HEK293 (cell line): ENCODE results near the gene S100A14.

Source experiments
- ELK4 ChIP-seq: IDR thresholded peaks from 2 replicates; pipeline ENCODE4 v1.6.1; 2011; ENCODE audit warnings: mild to moderate bottlenecking, low read depth, low read length, borderline replicate concordance
- GLI4 ChIP-seq: fragments of 450-650 bp; formaldehyde crosslinking; IDR thresholded peaks from 2 replicates; pipeline ENCODE4 v1.5.1; 2016; ENCODE audit warnings: missing biosample characterization, missing genetic modification characterization
- HOXC10 ChIP-seq: sonication (generic); formaldehyde crosslinking; IDR thresholded peaks from 2 replicates; pipeline ENCODE4 v1.8.1; 2023; ENCODE audit warnings: mild to moderate bottlenecking, missing genetic modification reagents
- KLF16 ChIP-seq: fragments of 450-650 bp; formaldehyde crosslinking; IDR thresholded peaks from 2 replicates; pipeline ENCODE4 v1.5.1; 2017; ENCODE audit warnings: missing biosample characterization, missing genetic modification characterization
- MZF1 ChIP-seq: fragments of 450-650 bp; formaldehyde crosslinking; IDR thresholded peaks from 2 replicates; pipeline ENCODE4 v1.5.1; 2017; ENCODE audit warnings: missing biosample characterization, missing genetic modification characterization, borderline replicate concordance
- SETDB1 ChIP-seq: IDR thresholded peaks from one replicate; pipeline ENCODE4 v1.6.1; 2017; ENCODE audit warnings: mild to moderate bottlenecking, low read length, moderate library complexity, mixed read lengths; ENCODE audit not compliant: insufficient read length
- TCF7L2 ChIP-seq: IDR thresholded peaks from 2 replicates; pipeline ENCODE4 v1.6.1; 2011; ENCODE audit warnings: low read depth, mild to moderate bottlenecking, inconsistent platforms, low read length, moderate library complexity, borderline replicate concordance
- WT1 ChIP-seq: fragments of 450-650 bp; formaldehyde crosslinking; IDR thresholded peaks from 2 replicates; pipeline ENCODE4 v1.5.1; 2016; ENCODE audit warnings: missing biosample characterization, missing genetic modification characterization
- ZBTB1 ChIP-seq: fragments of 450-650 bp; formaldehyde crosslinking; IDR thresholded peaks from 2 replicates; pipeline ENCODE4 v1.5.1; 2016; ENCODE audit warnings: missing biosample characterization, missing genetic modification characterization
- ZBTB20 ChIP-seq: fragments of 450-650 bp; formaldehyde crosslinking; IDR thresholded peaks from 2 replicates; pipeline ENCODE4 v1.5.1; 2016; ENCODE audit warnings: missing biosample characterization, missing genetic modification characterization
- ZIC2 ChIP-seq: fragments of 450-650 bp; formaldehyde crosslinking; IDR thresholded peaks from 2 replicates; pipeline ENCODE4 v1.5.1; 2016; ENCODE audit warnings: missing biosample characterization, missing genetic modification characterization
- ZNF114 ChIP-seq: fragments of 450-650 bp; formaldehyde crosslinking; IDR thresholded peaks from 2 replicates; pipeline ENCODE4 v1.5.0; 2017; ENCODE audit warnings: missing biosample characterization, missing genetic modification characterization
- ZNF148 ChIP-seq: fragments of 450-650 bp; formaldehyde crosslinking; IDR thresholded peaks from 2 replicates; pipeline ENCODE4 v1.5.0; 2017; ENCODE audit warnings: missing biosample characterization, missing genetic modification characterization, borderline replicate concordance
- ZNF16 ChIP-seq: fragments of 450-650 bp; formaldehyde crosslinking; IDR thresholded peaks from 2 replicates; pipeline ENCODE4 v1.5.1; 2016; ENCODE audit warnings: low read depth, missing biosample characterization, missing genetic modification characterization
- ZNF23 ChIP-seq: fragments of 450-650 bp; formaldehyde crosslinking; IDR thresholded peaks from 2 replicates; pipeline ENCODE4 v1.5.1; 2016; ENCODE audit warnings: missing biosample characterization, missing genetic modification characterization, borderline replicate concordance
- ZNF394 ChIP-seq: fragments of 450-650 bp; formaldehyde crosslinking; IDR thresholded peaks from 2 replicates; pipeline ENCODE4 v1.5.1; 2016; ENCODE audit warnings: missing biosample characterization, missing genetic modification characterization, mild to moderate bottlenecking, moderate library complexity, borderline replicate concordance
- ZNF473 ChIP-seq: fragments of 450-650 bp; formaldehyde crosslinking; IDR thresholded peaks from 2 replicates; pipeline ENCODE4 v1.5.1; 2017; ENCODE audit warnings: missing biosample characterization, missing genetic modification characterization
- ZNF510 ChIP-seq: fragments of 450-650 bp; formaldehyde crosslinking; IDR thresholded peaks from 2 replicates; pipeline ENCODE4 v1.5.1; 2018; ENCODE audit warnings: mild to moderate bottlenecking, missing genetic modification characterization, missing biosample characterization; ENCODE audit not compliant: insufficient replicate concordance
- ZNF610 ChIP-seq: fragments of 450-650 bp; formaldehyde crosslinking; IDR thresholded peaks from 2 replicates; pipeline ENCODE4 v1.5.1; 2016; ENCODE audit warnings: missing biosample characterization, missing genetic modification characterization, borderline replicate concordance
- ZNF621 ChIP-seq: fragments of 450-650 bp; formaldehyde crosslinking; IDR thresholded peaks from 2 replicates; pipeline ENCODE4 v1.5.1; 2017; ENCODE audit warnings: missing biosample characterization, missing genetic modification characterization
- ZNF624 ChIP-seq: fragments of 450-650 bp; formaldehyde crosslinking; IDR thresholded peaks from 2 replicates; pipeline ENCODE4 v1.5.1; 2017; ENCODE audit warnings: missing biosample characterization, missing genetic modification characterization
- ZNF660 ChIP-seq: fragments of 450-650 bp; IDR thresholded peaks from 2 replicates; pipeline ENCODE4 v1.5.1; 2018; ENCODE audit warnings: missing biosample characterization, mild to moderate bottlenecking, missing genetic modification characterization
- ZNF76 ChIP-seq: fragments of 450-650 bp; formaldehyde crosslinking; IDR thresholded peaks from 2 replicates; pipeline ENCODE4; 2016; ENCODE audit warnings: low read depth, missing biosample characterization, missing genetic modification characterization, borderline replicate concordance
- ZNF768 ChIP-seq: fragments of 450-650 bp; formaldehyde crosslinking; IDR thresholded peaks from 2 replicates; pipeline ENCODE4 v1.5.1; 2018; ENCODE audit warnings: missing biosample characterization, mild to moderate bottlenecking, missing genetic modification characterization
- ZNF791 ChIP-seq: fragments of 450-650 bp; formaldehyde crosslinking; IDR thresholded peaks from 2 replicates; pipeline ENCODE4 v1.5.1; 2016; ENCODE audit warnings: missing biosample characterization, missing genetic modification characterization
- TF ChIP-seq, protein P1 (sequence below): fragments of 450-650 bp; formaldehyde crosslinking; IDR thresholded peaks from 2 replicates; pipeline ENCODE4 v1.5.1; 2016; ENCODE audit warnings: missing biosample characterization, missing genetic modification characterization
- TF ChIP-seq, protein P2 (sequence below): fragments of 450-650 bp; formaldehyde crosslinking; IDR thresholded peaks from 2 replicates; pipeline ENCODE4 v1.5.1; 2016; ENCODE audit warnings: missing biosample characterization, missing genetic modification characterization, low read depth
- TF ChIP-seq, protein P3 (sequence below): fragments of 450-650 bp; formaldehyde crosslinking; IDR thresholded peaks from 2 replicates; pipeline ENCODE4 v1.5.1; 2017; ENCODE audit warnings: missing biosample characterization, missing genetic modification characterization

The S100A14 gene

DNA sequence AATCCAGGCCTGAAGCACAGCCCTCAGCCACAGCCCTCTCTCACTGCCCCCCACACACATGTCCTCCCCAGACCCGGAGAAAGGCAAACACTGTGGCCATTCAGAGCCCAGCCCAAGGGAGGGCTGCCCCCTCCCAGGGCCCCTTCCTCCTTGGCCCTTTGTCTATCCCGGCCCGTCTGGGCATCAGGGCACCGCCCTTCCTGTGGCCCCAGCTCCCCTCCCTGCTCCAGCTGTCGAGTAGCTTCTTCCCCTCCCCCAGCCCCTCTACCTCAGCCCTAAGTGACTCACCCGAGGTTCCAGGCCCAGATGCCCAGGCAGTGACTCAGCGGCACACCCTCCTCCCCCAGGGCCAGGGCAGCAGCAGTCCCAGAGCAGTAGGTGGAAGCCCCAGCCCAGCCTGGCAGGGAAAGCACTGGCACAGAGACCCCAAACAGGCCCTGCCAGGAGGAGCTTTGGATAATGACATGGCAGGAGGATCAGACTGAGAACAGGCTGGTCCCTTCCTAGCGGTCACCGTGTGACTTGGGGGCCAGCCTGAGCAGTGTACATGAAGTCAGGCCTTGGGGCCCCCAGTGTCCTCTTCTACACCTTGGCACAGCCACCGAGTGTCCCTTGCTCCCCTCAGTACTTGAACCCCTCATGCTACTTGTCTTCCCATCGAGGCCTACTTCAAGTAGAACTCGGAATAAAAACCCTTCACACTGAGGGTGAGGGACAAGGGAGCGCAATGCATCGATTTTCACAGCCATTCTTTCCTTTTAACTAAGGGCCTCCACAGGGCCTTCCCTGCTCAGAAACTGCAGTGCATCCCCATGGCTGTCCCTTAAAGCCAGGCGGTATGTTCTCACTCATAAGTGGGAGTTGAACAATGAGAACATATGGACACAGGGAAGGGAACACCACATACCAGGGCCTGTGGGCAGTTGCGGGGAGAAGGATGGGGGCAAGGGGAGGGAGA lies 49.4 kb downstream of the S100A14 start (continued):
- TF ChIP-seq ZNF114 (tag by site-specific recombination) (no peak), KLF16 (tag by site-specific recombination) (peak; percentile 86), ZBTB1 (tag by site-specific recombination) (no peak), ZNF791 (tag by site-specific recombination) (no peak), ZNF76 (tag by site-specific recombination) (peak; percentile 65), MZF1 (no peak), ELK4 (no peak), ZIC2 (tag by site-specific recombination) (peak; percentile 77), ZNF621 (tag by site-specific recombination) (no peak), ZNF394 (tag by site-specific recombination) (peak; percentile 87; the same call in 1 of the 2 replicates), ZNF23 (no peak), ZNF16 (tag by site-specific recombination) (no peak), GLI4 (no peak), ZNF148 (tag by site-specific recombination) (no peak), HOXC10 (CRISPR knock-in tag) (no peak), ZBTB20 (tag by site-specific recombination) (peak; percentile 81), ZNF473 (tag by site-specific recombination) (no peak), WT1 (tag by site-specific recombination) (peak; percentile 92), SETDB1 (no peak), ZNF660 (tag by site-specific recombination) (peak; percentile 77), ZNF768 (no peak; the same call in 1 of the 2 replicates), ZNF610 (tag by site-specific recombination) (no peak), ZNF624 (tag by site-specific recombination) (no peak), TCF7L2 (no peak), ZNF510 (tag by site-specific recombination) (no peak)
- TF ChIP-seq, protein P1, sequence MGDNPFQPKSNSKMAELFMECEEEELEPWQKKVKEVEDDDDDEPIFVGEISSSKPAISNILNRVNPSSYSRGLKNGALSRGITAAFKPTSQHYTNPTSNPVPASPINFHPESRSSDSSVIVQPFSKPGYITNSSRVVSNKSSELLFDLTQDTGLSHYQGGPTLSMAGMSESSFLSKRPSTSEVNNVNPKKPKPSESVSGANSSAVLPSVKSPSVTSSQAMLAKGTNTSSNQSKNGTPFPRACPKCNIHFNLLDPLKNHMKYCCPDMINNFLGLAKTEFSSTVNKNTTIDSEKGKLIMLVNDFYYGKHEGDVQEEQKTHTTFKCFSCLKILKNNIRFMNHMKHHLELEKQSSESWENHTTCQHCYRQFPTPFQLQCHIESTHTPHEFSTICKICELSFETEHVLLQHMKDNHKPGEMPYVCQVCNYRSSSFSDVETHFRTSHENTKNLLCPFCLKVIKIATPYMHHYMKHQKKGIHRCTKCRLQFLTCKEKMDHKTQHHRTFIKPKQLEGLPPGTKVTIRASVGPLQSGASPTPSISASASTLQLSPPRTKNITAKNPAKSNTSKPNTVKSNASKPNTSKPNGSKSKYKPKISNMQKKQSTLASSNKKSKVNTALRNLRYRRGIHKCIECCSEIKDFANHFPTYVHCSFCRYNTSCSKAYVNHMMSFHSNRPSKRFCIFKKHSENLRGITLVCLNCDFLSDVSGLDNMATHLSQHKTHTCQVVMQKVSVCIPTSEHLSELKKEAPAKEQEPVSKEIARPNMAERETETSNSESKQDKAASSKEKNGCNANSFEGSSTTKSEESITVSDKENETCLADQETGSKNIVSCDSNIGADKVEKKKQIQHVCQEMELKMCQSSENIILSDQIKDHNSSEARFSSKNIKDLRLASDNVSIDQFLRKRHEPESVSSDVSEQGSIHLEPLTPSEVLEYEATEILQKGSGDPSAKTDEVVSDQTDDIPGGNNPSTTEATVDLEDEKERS (tag by site-specific recombination): 0 out of 2 replicates have a peak, but pooled peaks have one; percentile 54
- TF ChIP-seq, protein P2, sequence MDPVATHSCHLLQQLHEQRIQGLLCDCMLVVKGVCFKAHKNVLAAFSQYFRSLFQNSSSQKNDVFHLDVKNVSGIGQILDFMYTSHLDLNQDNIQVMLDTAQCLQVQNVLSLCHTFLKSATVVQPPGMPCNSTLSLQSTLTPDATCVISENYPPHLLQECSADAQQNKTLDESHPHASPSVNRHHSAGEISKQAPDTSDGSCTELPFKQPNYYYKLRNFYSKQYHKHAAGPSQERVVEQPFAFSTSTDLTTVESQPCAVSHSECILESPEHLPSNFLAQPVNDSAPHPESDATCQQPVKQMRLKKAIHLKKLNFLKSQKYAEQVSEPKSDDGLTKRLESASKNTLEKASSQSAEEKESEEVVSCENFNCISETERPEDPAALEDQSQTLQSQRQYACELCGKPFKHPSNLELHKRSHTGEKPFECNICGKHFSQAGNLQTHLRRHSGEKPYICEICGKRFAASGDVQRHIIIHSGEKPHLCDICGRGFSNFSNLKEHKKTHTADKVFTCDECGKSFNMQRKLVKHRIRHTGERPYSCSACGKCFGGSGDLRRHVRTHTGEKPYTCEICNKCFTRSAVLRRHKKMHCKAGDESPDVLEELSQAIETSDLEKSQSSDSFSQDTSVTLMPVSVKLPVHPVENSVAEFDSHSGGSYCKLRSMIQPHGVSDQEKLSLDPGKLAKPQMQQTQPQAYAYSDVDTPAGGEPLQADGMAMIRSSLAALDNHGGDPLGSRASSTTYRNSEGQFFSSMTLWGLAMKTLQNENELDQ (tag by site-specific recombination): no peak
- TF ChIP-seq, protein P3, sequence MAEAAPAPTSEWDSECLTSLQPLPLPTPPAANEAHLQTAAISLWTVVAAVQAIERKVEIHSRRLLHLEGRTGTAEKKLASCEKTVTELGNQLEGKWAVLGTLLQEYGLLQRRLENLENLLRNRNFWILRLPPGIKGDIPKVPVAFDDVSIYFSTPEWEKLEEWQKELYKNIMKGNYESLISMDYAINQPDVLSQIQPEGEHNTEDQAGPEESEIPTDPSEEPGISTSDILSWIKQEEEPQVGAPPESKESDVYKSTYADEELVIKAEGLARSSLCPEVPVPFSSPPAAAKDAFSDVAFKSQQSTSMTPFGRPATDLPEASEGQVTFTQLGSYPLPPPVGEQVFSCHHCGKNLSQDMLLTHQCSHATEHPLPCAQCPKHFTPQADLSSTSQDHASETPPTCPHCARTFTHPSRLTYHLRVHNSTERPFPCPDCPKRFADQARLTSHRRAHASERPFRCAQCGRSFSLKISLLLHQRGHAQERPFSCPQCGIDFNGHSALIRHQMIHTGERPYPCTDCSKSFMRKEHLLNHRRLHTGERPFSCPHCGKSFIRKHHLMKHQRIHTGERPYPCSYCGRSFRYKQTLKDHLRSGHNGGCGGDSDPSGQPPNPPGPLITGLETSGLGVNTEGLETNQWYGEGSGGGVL (tag by site-specific recombination): peak; percentile 99
